Astrocyte of the spinal cord (primary cell): Measurements from ENCODE around the gene KRTAP4-3.
"Not testable (repeated sequence)": the region's sequence is repeated elsewhere in the genome, so short reads cannot be mapped to it uniquely, and the experiment has no call there.

Experiments used
- DNase-seq: peaks from one replicate; pipeline ENCODE4 v3.0.0; 2011; ENCODE audit warnings: low read depth, low spot score
- H3K4me3 ChIP-seq: 2 replicates; pipeline ENCODE4 v1.5.1; 2011; ENCODE audit warnings: low read depth, mild to moderate bottlenecking, low read length, moderate library complexity
- in situ Hi-C: cut with HindIII; loops from 2 replicates; pipeline ENCODE4 v1.10.0; 2017; ENCODE audit warnings: low sequenced_read_pairs
- TF ChIP-seq, protein P1 (sequence below): IDR thresholded peaks from 2 replicates; pipeline ENCODE4 v1.5.1; 2012; ENCODE audit warnings: low read depth, mild to moderate bottlenecking, low read length, inconsistent platforms

The KRTAP4-3 gene

DNA sequence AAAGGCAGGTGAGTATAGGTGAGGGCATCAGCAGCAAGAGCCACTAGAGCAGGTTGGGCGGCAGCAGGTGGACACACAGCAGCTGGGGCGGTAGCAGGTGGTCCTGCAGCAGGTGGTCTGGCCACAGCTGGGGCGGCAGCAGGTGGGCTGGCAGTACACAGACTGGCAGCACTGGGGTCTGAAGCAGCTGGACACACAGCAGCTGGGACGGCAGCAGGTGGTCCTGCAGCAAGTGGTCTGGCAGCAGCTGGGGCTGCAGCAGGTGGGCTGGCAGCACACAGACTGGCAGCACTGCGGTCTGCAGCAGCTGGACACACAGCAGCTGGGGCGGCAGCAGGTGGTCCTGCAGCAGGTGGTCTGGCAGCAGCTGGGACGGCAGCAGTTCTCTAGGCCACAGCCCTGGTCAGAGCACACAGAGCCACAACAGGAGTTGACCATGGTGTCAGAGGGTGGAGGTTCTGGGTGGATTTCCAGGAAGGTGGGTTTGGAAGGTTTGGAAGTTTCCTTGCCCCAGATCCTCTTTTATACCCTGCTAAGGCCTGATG, 9.8 kb upstream of the KRTAP4-3 start, which contains the start of gene KRTAP4-2:
Gene KRTAP4-2, minus strand, starts transcription at position 495 of the 545 bp plus-strand sequence. Its CDS starts 57 bp downstream, at position 438.
- in situ Hi-C loops: no loop called here
- DNase-seq: no peak
- no peak within 1 kb of the TSS for H3K4me3 ChIP-seq
- TF ChIP-seq, protein P1, sequence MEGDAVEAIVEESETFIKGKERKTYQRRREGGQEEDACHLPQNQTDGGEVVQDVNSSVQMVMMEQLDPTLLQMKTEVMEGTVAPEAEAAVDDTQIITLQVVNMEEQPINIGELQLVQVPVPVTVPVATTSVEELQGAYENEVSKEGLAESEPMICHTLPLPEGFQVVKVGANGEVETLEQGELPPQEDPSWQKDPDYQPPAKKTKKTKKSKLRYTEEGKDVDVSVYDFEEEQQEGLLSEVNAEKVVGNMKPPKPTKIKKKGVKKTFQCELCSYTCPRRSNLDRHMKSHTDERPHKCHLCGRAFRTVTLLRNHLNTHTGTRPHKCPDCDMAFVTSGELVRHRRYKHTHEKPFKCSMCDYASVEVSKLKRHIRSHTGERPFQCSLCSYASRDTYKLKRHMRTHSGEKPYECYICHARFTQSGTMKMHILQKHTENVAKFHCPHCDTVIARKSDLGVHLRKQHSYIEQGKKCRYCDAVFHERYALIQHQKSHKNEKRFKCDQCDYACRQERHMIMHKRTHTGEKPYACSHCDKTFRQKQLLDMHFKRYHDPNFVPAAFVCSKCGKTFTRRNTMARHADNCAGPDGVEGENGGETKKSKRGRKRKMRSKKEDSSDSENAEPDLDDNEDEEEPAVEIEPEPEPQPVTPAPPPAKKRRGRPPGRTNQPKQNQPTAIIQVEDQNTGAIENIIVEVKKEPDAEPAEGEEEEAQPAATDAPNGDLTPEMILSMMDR: no peak

DNA sequence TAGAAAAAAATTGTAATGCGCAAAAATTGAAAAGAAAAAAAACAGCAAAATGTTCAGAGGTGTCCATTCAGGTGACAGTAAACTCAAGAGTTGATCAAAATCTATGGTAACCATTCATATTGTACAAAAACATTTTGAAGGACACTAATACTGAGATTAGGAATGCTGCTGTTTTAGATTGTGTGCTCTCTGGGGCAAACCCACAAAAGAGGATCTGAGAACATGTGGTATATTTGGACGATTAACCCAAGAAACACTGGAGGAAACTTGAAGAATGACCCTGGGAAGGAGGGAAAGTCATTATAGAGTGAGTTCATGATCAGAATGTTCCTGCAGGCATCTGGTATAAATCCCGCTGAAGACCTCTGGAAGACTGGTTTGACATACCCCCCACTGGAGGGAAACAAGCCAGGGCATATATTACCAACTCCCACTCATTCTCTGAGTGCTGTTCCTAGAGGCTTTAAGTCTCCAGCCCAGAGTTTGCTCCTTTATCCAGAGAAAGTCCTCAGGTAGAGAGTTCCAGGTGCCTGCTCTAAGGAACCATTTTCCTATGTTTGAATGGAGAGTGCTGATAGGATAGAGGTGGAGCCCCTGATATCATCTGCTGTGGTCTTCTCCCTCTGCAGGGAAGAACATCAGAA, 8.8 kb upstream of the KRTAP4-3 start:
- no peak overlapping the region for H3K4me3 ChIP-seq
- in situ Hi-C loops: no loop called here
- DNase-seq: no peak

DNA sequence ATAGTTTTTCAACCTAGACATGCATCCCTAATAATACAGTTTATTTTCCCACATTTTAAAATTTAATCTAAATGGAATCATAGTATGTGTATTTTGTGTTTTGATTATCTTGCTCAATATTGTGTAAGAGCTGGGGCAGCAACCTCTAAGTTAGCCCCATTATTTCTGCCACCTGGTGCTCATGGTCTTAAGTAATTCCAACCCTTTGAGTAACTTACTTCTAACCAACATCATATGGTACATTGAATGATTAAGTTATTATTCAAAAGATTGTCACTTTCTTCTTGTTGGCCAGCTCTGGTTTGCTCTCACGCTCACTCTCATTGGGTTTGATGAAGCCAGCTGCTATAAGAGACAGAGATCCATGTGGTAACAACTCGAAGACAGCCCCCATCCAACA, 3.9 kb upstream of the KRTAP4-3 start:
- TF ChIP-seq, protein P1: no peak
- H3K4me3 ChIP-seq: no peak overlapping the region
- in situ Hi-C loops: no loop called here
- no peak for DNase-seq

More for the DNA sequence above, 8.8 kb upstream of the KRTAP4-3 start:
- TF ChIP-seq, protein P1: no peak

DNA sequence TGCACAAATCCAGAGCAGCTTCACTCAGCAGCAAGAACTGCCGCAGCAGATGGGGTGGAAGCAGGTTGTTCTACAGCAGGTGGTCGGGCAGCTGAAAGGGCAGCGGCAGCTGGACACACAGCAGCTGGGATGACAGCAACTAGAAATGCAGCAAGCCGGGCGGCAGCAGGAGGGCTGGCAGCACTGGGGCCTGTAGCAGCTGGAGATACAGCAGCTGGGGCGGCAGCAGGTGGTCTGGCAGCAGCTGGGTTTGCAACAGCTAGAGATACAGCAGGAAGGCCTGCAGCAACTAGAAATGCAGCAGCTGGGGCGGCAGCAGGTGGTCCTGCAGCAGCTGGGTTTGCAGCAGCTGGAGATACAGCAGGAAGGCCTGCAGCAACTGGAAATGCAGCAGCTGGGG, 460 bp downstream of the KRTAP4-3 start:
- TF ChIP-seq, protein P1: no peak
- H3K4me3 ChIP-seq: no peak overlapping the region
- no peak for DNase-seq
- in situ Hi-C loops: no loop called here

DNA sequence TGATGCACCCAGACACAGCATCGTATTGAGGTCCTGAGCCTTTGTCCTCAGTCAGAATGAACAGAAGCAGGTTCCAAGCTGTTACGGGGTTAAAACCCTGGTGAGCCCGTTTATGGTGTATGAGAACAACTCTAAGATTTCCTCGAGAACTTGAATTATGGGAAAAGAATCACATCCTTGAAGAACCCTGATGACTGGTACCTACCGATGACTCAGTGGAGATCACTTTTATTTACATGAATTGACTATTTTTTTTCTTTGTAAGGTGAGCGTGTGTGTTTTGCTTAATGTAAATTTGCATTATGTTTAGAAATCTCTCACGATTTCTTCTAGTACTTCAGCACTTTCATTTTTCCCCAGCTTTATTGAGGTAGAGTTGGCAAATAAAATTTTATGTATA, 4.2 kb downstream of the KRTAP4-3 start:
- no peak for DNase-seq
- in situ Hi-C loops: no loop called here
- no peak overlapping the region for H3K4me3 ChIP-seq
- TF ChIP-seq, protein P1: no peak

DNA sequence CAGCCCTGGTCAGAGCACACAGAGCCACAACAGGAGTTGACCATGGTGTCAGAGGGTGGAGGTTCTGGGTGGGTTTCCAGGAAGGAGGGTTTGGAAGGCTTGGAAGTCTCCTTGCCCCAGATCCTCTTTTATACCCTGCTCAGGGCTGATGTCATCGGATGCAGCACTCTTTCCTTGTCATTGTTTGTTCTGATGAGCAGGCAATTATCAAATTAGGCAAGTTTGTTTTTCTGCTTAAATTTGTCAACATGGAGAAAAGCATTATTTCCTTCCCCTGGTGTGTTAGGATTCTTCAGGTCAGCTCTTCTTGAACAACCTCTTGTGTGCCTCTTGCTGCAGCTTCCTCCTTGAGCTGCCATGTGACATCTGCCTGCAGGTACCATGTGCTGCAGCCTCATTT, 7.4 kb downstream of the KRTAP4-3 start, which contains the start of gene KRTAP4-4:
Gene KRTAP4-4, minus strand, starts transcription at position 101 of the 400 bp plus-strand sequence. Its CDS starts 57 bp downstream, at position 44.
- TF ChIP-seq, protein P1: no peak
- no peak within 1 kb of the TSS for H3K4me3 ChIP-seq
- in situ Hi-C loops: no loop called here
- DNase-seq: no peak

DNA sequence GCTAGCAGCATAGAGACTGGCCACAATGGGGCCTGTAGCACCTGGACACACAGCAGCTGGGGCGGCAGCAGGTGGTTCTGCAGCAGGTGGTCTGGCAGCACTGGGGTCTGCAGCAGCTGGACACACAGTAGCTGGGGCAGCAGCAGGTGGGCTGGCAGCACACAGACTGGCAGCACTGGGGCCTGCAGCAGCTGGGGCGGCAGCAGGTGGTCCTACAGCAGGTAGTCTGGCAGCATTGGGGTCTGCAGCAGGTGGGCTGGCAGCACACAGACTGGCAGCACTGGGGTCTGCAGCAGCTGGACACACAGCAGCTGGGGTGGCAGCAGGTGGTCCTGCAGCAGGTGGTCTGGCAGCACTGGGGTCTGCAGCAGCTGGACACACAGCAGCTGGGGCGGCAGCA, 7.8 kb downstream of the KRTAP4-3 start:
- DNase-seq, H3K4me3 ChIP-seq, in situ Hi-C loops: not testable (repeated sequence)
